C4-2B (cell line): ENCODE results near the gene MED25.

Experiments used
- ZFX ChIP-seq: fragments of 450-650 bp; IDR thresholded peaks from 2 replicates; pipeline ENCODE4 v1.6.1; 2017
- TF ChIP-seq, protein P1 (sequence below): fragments of 450-650 bp; conservative IDR thresholded peaks from 2 replicates; pipeline ENCODE4 v1.5.1; 2017; ENCODE audit warnings: mild to moderate bottlenecking

DNA sequence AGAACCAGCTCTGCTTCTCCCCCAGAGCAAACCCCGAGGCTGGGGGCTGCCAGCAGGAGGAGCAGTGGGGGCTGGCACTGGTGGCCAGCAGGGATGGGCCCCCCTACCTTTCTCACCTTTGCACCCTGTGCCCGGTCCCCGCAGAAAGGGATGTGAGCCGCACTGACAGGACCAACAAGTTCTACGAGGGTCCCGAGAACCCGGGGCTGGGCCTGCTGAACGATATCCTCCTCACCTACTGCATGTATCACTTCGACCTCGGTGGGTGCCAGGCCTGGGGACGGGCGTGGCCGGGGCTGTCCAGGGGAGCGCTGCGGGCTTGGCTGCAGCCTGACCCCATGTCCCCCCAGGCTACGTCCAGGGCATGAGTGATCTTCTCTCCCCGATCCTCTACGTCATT, 66.0 kb downstream of the MED25 start:
- TF ChIP-seq, protein P1, sequence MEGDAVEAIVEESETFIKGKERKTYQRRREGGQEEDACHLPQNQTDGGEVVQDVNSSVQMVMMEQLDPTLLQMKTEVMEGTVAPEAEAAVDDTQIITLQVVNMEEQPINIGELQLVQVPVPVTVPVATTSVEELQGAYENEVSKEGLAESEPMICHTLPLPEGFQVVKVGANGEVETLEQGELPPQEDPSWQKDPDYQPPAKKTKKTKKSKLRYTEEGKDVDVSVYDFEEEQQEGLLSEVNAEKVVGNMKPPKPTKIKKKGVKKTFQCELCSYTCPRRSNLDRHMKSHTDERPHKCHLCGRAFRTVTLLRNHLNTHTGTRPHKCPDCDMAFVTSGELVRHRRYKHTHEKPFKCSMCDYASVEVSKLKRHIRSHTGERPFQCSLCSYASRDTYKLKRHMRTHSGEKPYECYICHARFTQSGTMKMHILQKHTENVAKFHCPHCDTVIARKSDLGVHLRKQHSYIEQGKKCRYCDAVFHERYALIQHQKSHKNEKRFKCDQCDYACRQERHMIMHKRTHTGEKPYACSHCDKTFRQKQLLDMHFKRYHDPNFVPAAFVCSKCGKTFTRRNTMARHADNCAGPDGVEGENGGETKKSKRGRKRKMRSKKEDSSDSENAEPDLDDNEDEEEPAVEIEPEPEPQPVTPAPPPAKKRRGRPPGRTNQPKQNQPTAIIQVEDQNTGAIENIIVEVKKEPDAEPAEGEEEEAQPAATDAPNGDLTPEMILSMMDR = no peak
- no peak for TF ChIP-seq ZFX
